Stomach (tissue), 9 donors: ENCODE measurements around the gene DBN1. TPM values are rescaled to one million over a fixed set of nuclear protein-coding genes. Genes with fewer than 3 reads are reported as not detected.
A peak's percentile ranks its signal among the peaks of the same experiment; 100 is the strongest.

Source experiments
- DNase-seq, 2 donors: peaks; one replicate each; pipeline versions ENCODE4 v3.0.0 to v3.0.0-alpha.2; 2013 to 2019
- H3K27ac ChIP-seq, 5 donors: fragments of 200-600 bp in 4 of 5; sonication (generic) in 4 of 5; one replicate each; pipeline ENCODE4 v1.5.1; 2013 to 2019; ENCODE audit warnings: mild to moderate bottlenecking in 1 of 5, moderate library complexity in 1 of 5
- H3K27me3 ChIP-seq, 3 donors: fragments of 200-600 bp; sonication (generic); one replicate each; pipeline ENCODE4 v1.5.1; 2017 to 2019; ENCODE audit warnings: mixed run types in 1 of 3
- H3K36me3 ChIP-seq, 4 donors: fragments of 200-600 bp; sonication (generic); 1 replicate in 3 of 4; 2 replicates in 1 of 4; pipeline ENCODE4 v1.5.1; 2016 to 2019
- H3K4me1 ChIP-seq, 4 donors: fragments of 200-600 bp; sonication (generic); one replicate each; pipeline ENCODE4 v1.5.1; 2016 to 2019
- H3K4me3 ChIP-seq, 4 donors: fragments of 200-600 bp; sonication (generic) in 3 of 4; one replicate each; pipeline ENCODE4 v1.5.1; 2016 to 2019; ENCODE audit warnings: mild to moderate bottlenecking in 1 of 4
- H3K9me3 ChIP-seq, 4 donors: fragments of 200-600 bp; sonication (generic); one replicate each; pipeline ENCODE4 v1.5.1; 2016 to 2019
- CTCF ChIP-seq, 7 experiments: fragments of 450-650 bp in 4 of 7; fragments of 200-600 bp in 3 of 7; sonication (generic) in 3 of 7; IDR thresholded peaks; one replicate each; pipeline ENCODE4 v1.5.1; 2016 to 2019; ENCODE audit warnings: antibody characterized with exemption in 7 of 7, control low read depth in 2 of 7, mild to moderate bottlenecking in 1 of 7
- EP300 ChIP-seq: sonication (generic); formaldehyde crosslinking; IDR thresholded peaks from one replicate; pipeline ENCODE4 v1.6.1; 2017; ENCODE audit warnings: antibody characterized with exemption
- POLR2A ChIP-seq, 4 donors: fragments of 450-650 bp; IDR thresholded peaks; one replicate each; pipeline ENCODE4 v1.6.1; 2016; ENCODE audit warnings: antibody characterized with exemption in 4 of 4, control low read depth in 2 of 4, mild to moderate bottlenecking in 1 of 4, moderate library complexity in 1 of 4
- POLR2AphosphoS5 ChIP-seq, 3 donors: sonication (generic); formaldehyde crosslinking; IDR thresholded peaks; one replicate each; pipeline ENCODE4 v1.6.1; 2016; ENCODE audit warnings: antibody characterized with exemption in 3 of 3
- WGBS, 5 donors: extraction: QIAGEN DNeasy Blood & Tissue Kit in 3 of 5; methylation state at CpG; one replicate each; pipeline versions ENCODE4 v1.1.5 to v1.1.7; 2013 to 2018; 5-methylcytosine and 5-hydroxymethylcytosine counted together
- intact Hi-C: fragments of 100-400 bp; cut with DNase I; formaldehyde crosslinking; loops from one replicate; pipeline ENCODE4 v1.15.1; 2023; ENCODE audit warnings: low total_unique reads
- polyA plus RNA-seq, 3 donors: library from polyadenylated mRNA; stranded (reverse); fragments of 200-250 nt; gene quantifications; one replicate each; pipeline ENCODE4 v1.2.3, GENCODE V29; 2013
- total RNA-seq, 5 donors: library from RNA; depleted of rRNA; stranded (reverse); fragments of >200 nt; gene quantifications; one replicate each; pipeline versions ENCODE4 v1.1.0 to v1.2.3, GENCODE V29; 2014 to 2016
- donor health status: healthy with polysubstance abuse.
- donor health status: Bipolar disorder and iron deficiency.
- donor health status: healthy.

Gene DBN1
- total and polyA plus RNA-seq, 8 donors: 14.7 to 78.1 (median 36.5) TPM

GRCh38 chr5:177474002-177474476, 605 bp upstream of the DBN1 start:
- 49 to 61% (median 55%) methylated on average over 7 of the region's 7 CpGs for WGBS, 5 donors
- intact Hi-C loops: no loop called here
- peaks cover 0 to 22% (median 3%) of the 10 kb centered on the region in 3 donors for H3K27me3 ChIP-seq
- peak overlapping the region; percentile 76 to 87 (median 82) for H3K4me3 ChIP-seq
- no peak for DNase-seq
- no peaks in the 10 kb centered on the region for H3K9me3 ChIP-seq
- H3K27ac ChIP-seq: peak overlapping the region in 4 of 5 donors; percentile 79 to 90 (median 85)
- no peak for TF ChIP-seq EP300
- no peak for TF ChIP-seq POLR2AphosphoS5 (IDR thresholded peaks at IDR 0.05)
- TF ChIP-seq POLR2A (IDR thresholded peaks at IDR 0.05): no peak
- no peak for TF ChIP-seq CTCF (IDR thresholded peaks at IDR 0.05)
- no peaks in the 10 kb centered on the region for H3K36me3 ChIP-seq
- peaks cover 25 to 90% (median 69%) of the 10 kb centered on the region in 4 donors for H3K4me1 ChIP-seq

GRCh38 chr5:177472460-177473442, 683 bp downstream of the DBN1 start:
- DNase-seq: peak; percentile 52 to 89
- TF ChIP-seq CTCF (IDR thresholded peaks at IDR 0.05) (no peak), EP300 (no peak), POLR2AphosphoS5 (IDR thresholded peaks at IDR 0.05) (no peak), POLR2A (IDR thresholded peaks at IDR 0.05) (no peak)
- H3K36me3 ChIP-seq: peaks cover 1 to 11% (median 8%) of the 10 kb centered on the region in 4 donors
- intact Hi-C loops: no loop called here
- H3K27ac ChIP-seq: peak overlapping the region; percentile 65 to 90 (median 82)
- peaks cover 20 to 82% (median 60%) of the 10 kb centered on the region in 4 donors for H3K4me1 ChIP-seq
- 1 to 4% (median 2%) methylated on average over 21 to 93 of the region's 93 CpGs for WGBS, 5 donors
- no peaks in the 10 kb centered on the region for H3K9me3 ChIP-seq
- peak overlapping the region; percentile 76 to 87 (median 82) for H3K4me3 ChIP-seq
- H3K27me3 ChIP-seq: peaks cover 0 to 22% (median 3%) of the 10 kb centered on the region in 3 donors

DNA sequence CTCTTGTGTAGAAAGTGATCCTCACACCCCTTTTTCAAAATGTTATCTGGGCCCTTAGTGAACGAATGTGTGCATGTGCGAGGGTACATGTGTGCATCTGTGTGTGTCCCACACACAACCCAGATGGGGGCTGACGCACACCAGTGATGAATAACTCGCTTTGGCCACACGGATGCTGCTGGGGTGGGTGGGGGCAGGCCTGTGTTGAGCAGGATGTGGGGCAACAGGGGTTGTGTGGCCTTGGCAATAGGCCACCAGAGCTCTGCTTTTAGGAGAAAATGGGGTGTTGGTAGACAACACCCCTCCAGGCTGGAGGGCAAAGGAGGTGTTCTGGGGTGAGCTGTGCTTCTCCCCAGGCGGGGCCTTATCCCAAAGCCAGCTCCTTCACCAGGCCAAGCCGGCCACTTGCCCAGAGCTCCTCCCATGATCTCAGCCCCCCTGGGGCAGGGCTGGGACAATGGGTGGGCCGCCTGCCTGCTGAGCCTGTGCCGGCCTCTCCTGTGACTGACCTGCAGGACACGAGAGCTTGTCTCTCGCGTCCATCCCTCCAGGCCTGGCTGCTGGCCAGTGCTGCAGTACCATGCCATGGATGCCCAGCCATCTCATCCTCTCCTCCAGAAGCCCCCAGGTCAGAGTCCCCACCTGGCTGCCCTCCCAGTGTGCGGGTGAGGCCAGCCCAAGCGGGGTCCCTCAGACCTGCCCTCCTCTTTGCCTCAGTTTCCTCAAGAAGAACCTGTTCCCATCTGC, 1.7 kb downstream of the DBN1 start:
- Histone ChIP-seq H3K4me1 (peaks cover 20 to 75% (median 57%) of the 10 kb centered on the region in 4 donors), H3K36me3 (peaks cover 11 to 21% (median 17%) of the 10 kb centered on the region in 4 donors), H3K27ac (peak overlapping the region; percentile 14 to 90 (median 82)), H3K27me3 (peaks cover 0 to 22% (median 3%) of the 10 kb centered on the region in 3 donors), H3K9me3 (no peaks in the 10 kb centered on the region), H3K4me3 (peak overlapping the region; percentile 76 to 87 (median 82))
- WGBS, 5 donors: 63 to 79% (median 68%) methylated on average over 8 to 14 of the region's 14 CpGs
- TF ChIP-seq POLR2AphosphoS5 (IDR thresholded peaks at IDR 0.05) (no peak), CTCF (IDR thresholded peaks at IDR 0.05) (no peak), POLR2A (IDR thresholded peaks at IDR 0.05) (no peak), EP300 (no peak)
- DNase-seq: peak in 1 of 2 donors; percentile 50
- intact Hi-C loops: no loop called here
